ENCODE measurements around the gene LIPN. TPM values are rescaled to one million over a fixed set of nuclear protein-coding genes. Genes with fewer than 3 reads are reported as not detected.

The LIPN gene
- total and polyA plus RNA-seq, 10 donors: 0.07 to 7.1 (median 1.6) TPM; not detected in 2

- Histone ChIP-seq H3K4me3 (no peak overlapping the region), H3K4me1 (peaks cover 0 to 9% (median 0%) of the 10 kb centered on the region in 6 donors), H3K27ac (no peak overlapping the region), H3K27me3 (replicated peaks in 1 of 7) (no peaks in the 10 kb centered on the region), H3K36me3 (no peaks in the 10 kb centered on the region), H3K9me3 (no peaks in the 10 kb centered on the region)
- WGBS, 5 donors: 51 to 83% (median 72%) methylated on average over 3 of the region's 3 CpGs
- no peak for DNase-seq
- intact Hi-C loops (cut with DNase I; ENCODE audit: low total_unique reads): loop anchor here (10.0 kb wide), 1 partner anchor 231 kb away; no protein-coding TSS in a partner anchor
- TF ChIP-seq CTCF (IDR thresholded peaks at IDR 0.05 in 8 of 11, conservative IDR thresholded peaks at IDR 0.05 in 3 of 11): no peak
- TF ChIP-seq POLR2A (IDR thresholded peaks at IDR 0.05): no peak
- no peak for TF ChIP-seq POLR2AphosphoS5 (IDR thresholded peaks at IDR 0.05)
Measured at GRCh38 chr10:88805924-88806323, 46.1 kb downstream of the LIPN start.

GRCh38 chr10:88809621-88810020 lies 49.8 kb downstream of the LIPN start:
- intact Hi-C loops (cut with DNase I; ENCODE audit: low total_unique reads): loop anchor here (10.0 kb wide), 1 partner anchor 235 kb away; no protein-coding TSS in a partner anchor
- Histone ChIP-seq H3K4me3 (no peak overlapping the region), H3K9me3 (no peaks in the 10 kb centered on the region), H3K4me1 (peaks cover 0 to 9% (median 0%) of the 10 kb centered on the region in 6 donors), H3K27ac (no peak overlapping the region), H3K27me3 (replicated peaks in 1 of 7) (no peaks in the 10 kb centered on the region), H3K36me3 (no peaks in the 10 kb centered on the region)
- DNase-seq: no peak
- 69 to 87% (median 85%) methylated on average over 4 of the region's 4 CpGs for WGBS, 5 donors
- no peak for TF ChIP-seq POLR2AphosphoS5 (IDR thresholded peaks at IDR 0.05)

GRCh38 chr10:88810196-88810961 lies 50.6 kb downstream of the LIPN start:
- intact Hi-C loops (cut with DNase I; ENCODE audit: low total_unique reads): no loop called here

GRCh38 chr10:88813200-88813599 lies 53.4 kb downstream of the LIPN start:
- DNase-seq: no peak
- Histone ChIP-seq H3K27ac (no peak overlapping the region), H3K4me1 (peaks cover 0 to 9% (median 0%) of the 10 kb centered on the region in 6 donors), H3K9me3 (no peaks in the 10 kb centered on the region), H3K36me3 (no peaks in the 10 kb centered on the region), H3K4me3 (no peak overlapping the region), H3K27me3 (replicated peaks in 1 of 7) (no peaks in the 10 kb centered on the region)
- TF ChIP-seq CTCF (IDR thresholded peaks at IDR 0.05 in 8 of 11, conservative IDR thresholded peaks at IDR 0.05 in 3 of 11) (no peak), POLR2A (IDR thresholded peaks at IDR 0.05) (no peak), POLR2AphosphoS5 (IDR thresholded peaks at IDR 0.05) (no peak)
- intact Hi-C loops (cut with DNase I; ENCODE audit: low total_unique reads): no loop called here
- 85 to 94% (median 92%) methylated on average over 6 of the region's 6 CpGs for WGBS, 5 donors

More at GRCh38 chr10:88810196-88810961, 50.6 kb downstream of the LIPN start:
- WGBS, 5 donors: 31 to 49% (median 44%) methylated on average over 5 of the region's 5 CpGs
- no peak for TF ChIP-seq POLR2A (IDR thresholded peaks at IDR 0.05)
- peak in 10 of 11 experiments; percentile 27 to 79 (median 66) for TF ChIP-seq CTCF (IDR thresholded peaks at IDR 0.05 in 8 of 11, conservative IDR thresholded peaks at IDR 0.05 in 3 of 11)
- peaks cover 0 to 9% (median 0%) of the 10 kb centered on the region in 6 donors for H3K4me1 ChIP-seq
- no peaks in the 10 kb centered on the region for H3K36me3 ChIP-seq
- H3K9me3 ChIP-seq: no peaks in the 10 kb centered on the region
- no peak overlapping the region for H3K27ac ChIP-seq
- no peak for DNase-seq
- no peaks in the 10 kb centered on the region for H3K27me3 ChIP-seq (replicated peaks in 1 of 7)
- no peak overlapping the region for H3K4me3 ChIP-seq
